ENCODE results near the gene LTO1.

Gene LTO1

GRCh38 chr11:69695581-69695980, 20.4 kb upstream of the LTO1 start:
- Histone ChIP-seq H3K27me3 (ENCODE audit: insufficient read depth, poor library complexity, severe bottlenecking) (peaks cover 19% of the 10 kb centered on the region), H3K4me3 (replicated peaks; ENCODE audit: insufficient read depth, low read length) (no peak overlapping the region), H3K27ac (replicated peaks) (no peak overlapping the region)
- no peak for DNase-seq (ENCODE audit: low read depth in 1 of 2, low spot score in 1 of 2)
- no peak for TF ChIP-seq POLR2AphosphoS5 (IDR thresholded peaks at IDR 0.05; ENCODE audit: low read depth)
- TF ChIP-seq CTCF (IDR thresholded peaks at IDR 0.05; ENCODE audit: insufficient read depth, low read length) = no peak
- TF ChIP-seq REST (IDR thresholded peaks at IDR 0.05; ENCODE audit: insufficient replicate concordance, low read depth) = no peak
- TF ChIP-seq GABPA (IDR thresholded peaks at IDR 0.05; ENCODE audit: low read depth) = no peak
- TF ChIP-seq SPI1 (IDR thresholded peaks at IDR 0.05; ENCODE audit: borderline replicate concordance, low read depth) = no peak

GRCh38 chr11:69694781-69695180, 19.6 kb upstream of the LTO1 start:
- DNase-seq (ENCODE audit: low read depth in 1 of 2, low spot score in 1 of 2) = no peak
- TF ChIP-seq SPI1 (IDR thresholded peaks at IDR 0.05; ENCODE audit: borderline replicate concordance, low read depth) (no peak), POLR2AphosphoS5 (IDR thresholded peaks at IDR 0.05; ENCODE audit: low read depth) (no peak), CTCF (IDR thresholded peaks at IDR 0.05; ENCODE audit: insufficient read depth, low read length) (no peak), GABPA (IDR thresholded peaks at IDR 0.05; ENCODE audit: low read depth) (no peak), REST (IDR thresholded peaks at IDR 0.05; ENCODE audit: insufficient replicate concordance, low read depth) (no peak)
- H3K4me3 ChIP-seq (replicated peaks; ENCODE audit: insufficient read depth, low read length) = no peak overlapping the region
- H3K27ac ChIP-seq (replicated peaks) = no peak overlapping the region
- peaks cover 14% of the 10 kb centered on the region for H3K27me3 ChIP-seq (ENCODE audit: insufficient read depth, poor library complexity, severe bottlenecking)

GRCh38 chr11:69692422-69692821, 17.3 kb upstream of the LTO1 start:
- Histone ChIP-seq H3K4me3 (replicated peaks; ENCODE audit: insufficient read depth, low read length) (no peak overlapping the region), H3K27me3 (ENCODE audit: insufficient read depth, poor library complexity, severe bottlenecking) (peaks cover 5% of the 10 kb centered on the region), H3K27ac (replicated peaks) (no peak overlapping the region)
- DNase-seq (ENCODE audit: low read depth in 1 of 2, low spot score in 1 of 2) = no peak
- TF ChIP-seq SPI1 (IDR thresholded peaks at IDR 0.05; ENCODE audit: borderline replicate concordance, low read depth) = no peak
- no peak for TF ChIP-seq POLR2AphosphoS5 (IDR thresholded peaks at IDR 0.05; ENCODE audit: low read depth)
- no peak for TF ChIP-seq REST (IDR thresholded peaks at IDR 0.05; ENCODE audit: insufficient replicate concordance, low read depth)
- TF ChIP-seq CTCF (IDR thresholded peaks at IDR 0.05; ENCODE audit: insufficient read depth, low read length) = no peak
- no peak for TF ChIP-seq GABPA (IDR thresholded peaks at IDR 0.05; ENCODE audit: low read depth)

All from HL-60 (cell line).